ENCODE measurements around the gene NDUFS5.
"Not testable (repeated sequence)": the region's sequence is repeated elsewhere in the genome, so short reads cannot be mapped to it uniquely, and the experiment has no call there.

Gene NDUFS5

GRCh38 chr1:39063191-39063590 lies 37.0 kb downstream of the NDUFS5 start:
- no peak overlapping the region for H3K4me3 ChIP-seq (ENCODE audit: low read depth, low read length)

GRCh38 chr1:39063775-39064174 lies 37.6 kb downstream of the NDUFS5 start:
- no peak overlapping the region for H3K4me3 ChIP-seq (ENCODE audit: low read depth, low read length)

- H3K4me3 ChIP-seq (ENCODE audit: low read depth, low read length), result no peak overlapping the region
Measured at GRCh38 chr1:39065542-39065941, 39.4 kb downstream of the NDUFS5 start.

DNA sequence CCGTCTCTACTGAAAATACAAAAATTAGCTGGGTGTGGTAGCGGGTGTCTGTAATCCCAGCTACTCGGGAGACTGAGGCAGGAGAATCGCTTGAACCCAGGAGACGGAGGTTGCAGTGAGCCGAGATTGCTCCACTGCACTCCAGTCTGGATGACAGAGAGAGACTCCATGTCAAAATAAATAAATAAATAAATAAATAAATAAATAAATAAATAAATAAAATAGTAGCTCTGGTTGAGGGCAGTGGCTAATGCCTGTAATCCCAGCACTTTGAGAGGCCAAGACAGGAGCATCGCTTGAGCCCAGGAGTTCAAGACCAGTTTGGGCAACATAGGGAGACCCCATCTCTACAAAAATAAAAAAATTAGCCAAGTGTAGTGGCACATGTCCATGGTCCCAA lies 42.1 kb downstream of the NDUFS5 start:
- not testable (repeated sequence) for H3K4me3 ChIP-seq (ENCODE audit: low read depth, low read length)

DNA sequence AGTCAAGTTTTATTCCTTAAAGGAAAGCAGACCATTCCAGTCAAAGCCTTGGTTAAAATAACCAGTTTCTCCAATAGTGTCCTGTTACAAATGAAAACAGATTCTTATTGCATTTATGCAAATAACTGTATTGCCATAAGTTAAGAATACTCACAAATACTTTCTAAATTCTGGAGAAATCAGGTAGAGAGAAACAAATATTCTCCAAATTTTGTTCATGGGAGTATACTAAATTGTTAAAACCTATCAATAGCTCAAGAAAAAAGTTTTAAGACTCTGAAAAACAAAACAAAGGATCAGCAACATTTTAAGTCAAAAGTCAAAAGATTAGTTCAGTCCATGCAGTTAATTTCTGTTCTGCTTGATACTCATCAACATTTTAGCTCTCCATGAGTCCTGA lies 45.4 kb downstream of the NDUFS5 start:
- H3K4me3 ChIP-seq (ENCODE audit: low read depth, low read length), result not testable (repeated sequence)

GRCh38 chr1:39076127-39076798 lies 50.1 kb downstream of the NDUFS5 start:
- no peak overlapping the region for H3K4me3 ChIP-seq (ENCODE audit: low read depth, low read length)

DNA sequence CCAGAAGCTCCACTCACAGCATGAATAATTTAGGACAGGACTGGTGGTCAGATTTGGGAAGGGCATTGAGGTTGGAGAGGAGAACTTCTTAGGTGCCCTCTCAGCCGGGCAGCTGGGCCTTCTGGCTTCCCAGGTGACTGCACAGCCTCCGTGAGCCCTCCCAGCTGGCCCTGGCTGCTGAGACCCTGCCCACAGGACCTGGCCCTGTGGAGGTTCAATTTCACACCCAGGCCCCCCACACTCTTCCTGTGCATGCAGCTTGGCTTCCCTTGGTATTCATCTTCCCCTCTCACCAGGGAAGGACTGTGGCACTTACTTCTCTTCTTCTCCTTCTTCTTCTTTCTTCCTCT lies 50.6 kb downstream of the NDUFS5 start:
- no peak overlapping the region for H3K4me3 ChIP-seq (ENCODE audit: low read depth, low read length)

DNA sequence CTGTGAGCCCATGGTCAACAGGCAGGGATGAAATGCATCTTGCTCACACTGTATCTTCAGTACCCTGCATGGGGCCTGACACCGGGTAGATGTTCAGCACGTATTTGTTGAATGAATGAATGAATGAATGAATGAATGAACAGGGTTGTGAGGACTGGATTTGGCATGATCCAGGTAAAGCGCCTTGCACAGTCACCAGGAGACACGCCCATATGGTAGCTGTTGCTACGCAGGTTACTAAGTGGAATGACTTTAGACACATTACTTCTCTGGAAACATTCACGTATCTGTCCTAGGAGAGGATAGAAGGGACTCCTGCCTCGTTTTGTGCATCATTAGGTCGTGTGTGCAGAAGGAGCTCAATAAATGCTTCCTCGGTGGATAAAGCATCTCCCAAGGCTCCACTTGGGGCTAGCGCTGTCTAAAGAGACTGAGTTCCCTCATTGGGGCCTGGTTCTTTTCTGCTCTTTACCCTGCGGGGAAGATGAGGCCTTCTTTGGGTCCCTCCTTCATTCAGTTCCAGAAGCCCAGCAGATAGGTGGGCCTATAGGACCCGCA lies 54.2 kb downstream of the NDUFS5 start:
- H3K4me3 ChIP-seq (ENCODE audit: low read depth, low read length), result peak overlapping the region; percentile 30

GRCh38 chr1:39080831-39081270 lies 54.7 kb downstream of the NDUFS5 start:
- H3K4me3 ChIP-seq (ENCODE audit: low read depth, low read length), result peak overlapping the region; percentile 30

DNA sequence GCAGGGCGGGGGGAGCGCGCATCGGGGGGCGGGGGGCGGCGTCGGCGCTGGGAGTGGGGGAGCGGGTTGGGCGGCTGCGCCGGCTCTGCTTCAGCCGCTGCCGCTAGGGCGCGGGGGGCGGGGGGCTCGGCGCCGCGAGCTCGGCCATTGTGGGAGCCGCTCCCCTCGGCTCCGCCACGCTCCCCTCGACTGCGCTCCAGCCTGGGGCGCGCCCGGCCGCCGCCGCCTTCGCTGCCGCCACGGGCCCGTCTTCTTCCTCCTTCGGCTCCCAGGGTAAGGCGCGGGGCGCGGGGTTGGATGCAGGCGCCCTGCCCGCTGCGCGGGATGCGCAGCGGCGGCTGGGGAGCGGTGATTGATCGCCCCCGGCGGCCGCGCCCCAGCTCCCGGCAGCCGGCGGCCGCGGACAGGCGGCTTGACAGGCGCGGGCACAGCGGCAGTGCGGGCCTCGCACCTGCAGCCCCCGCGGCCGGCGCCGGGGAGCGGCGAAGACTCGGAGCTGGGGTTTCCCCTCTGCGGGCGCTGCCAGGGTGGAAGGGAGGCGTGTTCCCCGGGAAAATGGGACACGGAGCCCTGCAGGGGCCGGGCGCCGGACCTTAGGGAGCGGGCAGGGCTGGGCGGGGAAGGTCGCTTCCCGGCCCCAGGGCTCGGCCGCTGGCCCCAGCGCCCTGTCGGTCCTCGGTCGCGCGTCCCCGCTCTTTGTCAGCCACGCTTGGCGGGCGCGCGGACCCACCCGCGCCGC lies 55.3 kb downstream of the NDUFS5 start:
- H3K4me3 ChIP-seq (ENCODE audit: low read depth, low read length), result peak overlapping the region; percentile 43

- peak overlapping the region; percentile 43 for H3K4me3 ChIP-seq (ENCODE audit: low read depth, low read length)
Measured at GRCh38 chr1:39082010-39082799, 56.1 kb downstream of the NDUFS5 start.

- H3K4me3 ChIP-seq (ENCODE audit: low read depth, low read length), result no peak overlapping the region
Measured at GRCh38 chr1:39082811-39083576, 56.8 kb downstream of the NDUFS5 start.

GRCh38 chr1:39084191-39084590 lies 58.0 kb downstream of the NDUFS5 start:
- no peak overlapping the region for H3K4me3 ChIP-seq (ENCODE audit: low read depth, low read length)
